Loucy (cell line): ENCODE data around the gene ADD2.

ENCODE experiments used
- H2AFZ ChIP-seq: fragments of 200-600 bp; sonication (generic); 2 replicates; pipeline ENCODE4 v1.6.0; 2016; ENCODE audit warnings: antibody characterized with exemption, mild to moderate bottlenecking, low read length, moderate library complexity
- H3F3A ChIP-seq: fragments of 200-600 bp; 2 replicates; pipeline ENCODE4 v1.6.0; 2016; ENCODE audit warnings: antibody characterized with exemption, low read depth, mild to moderate bottlenecking
- H3K27me3 ChIP-seq: fragments of 200-600 bp; sonication (generic); 2 replicates; pipeline ENCODE4 v1.6.1; 2014; ENCODE audit warnings: low read length, mild to moderate bottlenecking; ENCODE audit not compliant: insufficient read depth, poor library complexity, severe bottlenecking
- H3K36me3 ChIP-seq: fragments of 200-600 bp; sonication (generic); 2 replicates; pipeline ENCODE4 v1.6.1; 2016; ENCODE audit warnings: low read length; ENCODE audit not compliant: insufficient read depth
- H3K4me1 ChIP-seq: fragments of 200-600 bp; sonication (generic); 2 replicates; pipeline ENCODE4 v1.5.1; 2014; ENCODE audit warnings: low read length, mild to moderate bottlenecking; ENCODE audit not compliant: insufficient read depth, poor library complexity, severe bottlenecking
- H3K4me2 ChIP-seq: fragments of 200-600 bp; sonication (generic); 2 replicates; pipeline ENCODE4 v1.6.0; 2014; ENCODE audit warnings: antibody characterized with exemption, low read length, low read depth, mild to moderate bottlenecking; ENCODE audit not compliant: poor library complexity, severe bottlenecking
- H3K4me3 ChIP-seq: fragments of 200-600 bp; sonication (generic); 2 replicates; pipeline ENCODE4 v1.5.1; 2014; ENCODE audit warnings: low read length, mild to moderate bottlenecking, mixed read lengths; ENCODE audit not compliant: poor library complexity, severe bottlenecking
- H3K79me2 ChIP-seq: fragments of 200-600 bp; sonication (generic); 2 replicates; pipeline ENCODE4 v1.6.1; 2014; ENCODE audit warnings: low read length; ENCODE audit not compliant: insufficient read depth
- H3K9ac ChIP-seq: fragments of 200-600 bp; sonication (generic); 2 replicates; pipeline ENCODE4 v1.6.0; 2014; ENCODE audit warnings: mild to moderate bottlenecking, low read depth, low read length, moderate library complexity; ENCODE audit not compliant: poor library complexity, severe bottlenecking
- H3K9me2 ChIP-seq: fragments of 200-600 bp; sonication (generic); replicated peaks from 2 replicates; pipeline ENCODE4 v1.6.1; 2016; ENCODE audit warnings: low read depth, low read length, mixed read lengths
- H3K9me3 ChIP-seq: fragments of 200-600 bp; sonication (generic); 2 replicates; pipeline ENCODE4 v1.6.1; 2014; ENCODE audit warnings: mild to moderate bottlenecking, antibody characterized with exemption, low read length, low read depth; ENCODE audit not compliant: insufficient read depth
- H4K20me1 ChIP-seq: fragments of 200-600 bp; sonication (generic); 2 replicates; pipeline ENCODE4 v1.6.0; 2014; ENCODE audit warnings: antibody characterized with exemption, low read length, mild to moderate bottlenecking; ENCODE audit not compliant: insufficient read depth, poor library complexity, severe bottlenecking
- CTCF ChIP-seq: fragments of 200-600 bp; sonication (generic); conservative IDR thresholded peaks from 2 replicates; pipeline ENCODE4 v1.5.1; 2014; ENCODE audit warnings: mild to moderate bottlenecking, antibody characterized with exemption, low read length
- EZH2phosphoT487 ChIP-seq: fragments of 200-600 bp; IDR thresholded peaks from 2 replicates; pipeline ENCODE4 v1.6.1; 2018; ENCODE audit warnings: antibody characterized with exemption, mild to moderate bottlenecking, moderate library complexity, borderline replicate concordance

ADD2 gene

GRCh38 chr2:70686577-70687460 is 81.2 kb downstream of the ADD2 start:
- Histone ChIP-seq H2AFZ (peak overlapping the region; percentile 90), H3K4me3 (peak overlapping the region; percentile 52), H3K4me1 (peaks cover 38% of the 10 kb centered on the region), H3K36me3 (no peaks in the 10 kb centered on the region), H3K79me2 (no peaks in the 10 kb centered on the region), H3K4me2 (peak overlapping the region; percentile 73), H3K9me2 (no peaks in the 10 kb centered on the region), H3K9me3 (no peaks in the 10 kb centered on the region), H3F3A (no peaks in the 10 kb centered on the region), H3K27me3 (no peaks in the 10 kb centered on the region), H3K9ac (peak overlapping the region; percentile 60), H4K20me1 (no peaks in the 10 kb centered on the region)
- TF ChIP-seq EZH2phosphoT487: no peak
- TF ChIP-seq CTCF: peak; percentile 79

GRCh38 chr2:70685771-70686171 is 82.2 kb downstream of the ADD2 start:
- no peaks in the 10 kb centered on the region for H3F3A ChIP-seq
- H3K4me2 ChIP-seq: peak overlapping the region; percentile 73
- no peaks in the 10 kb centered on the region for H3K36me3 ChIP-seq
- H3K4me3 ChIP-seq: no peak overlapping the region
- H2AFZ ChIP-seq: peak overlapping the region; percentile 90; the same call in 1 of the 2 replicates
- no peaks in the 10 kb centered on the region for H3K27me3 ChIP-seq
- no peak for TF ChIP-seq EZH2phosphoT487
- no peak for TF ChIP-seq CTCF
- no peak overlapping the region for H3K9ac ChIP-seq
- peaks cover 38% of the 10 kb centered on the region for H3K4me1 ChIP-seq
- no peaks in the 10 kb centered on the region for H3K9me3 ChIP-seq
- H3K79me2 ChIP-seq: no peaks in the 10 kb centered on the region
- no peaks in the 10 kb centered on the region for H3K9me2 ChIP-seq
- H4K20me1 ChIP-seq: no peaks in the 10 kb centered on the region

GRCh38 chr2:70684846-70685622 is 83.0 kb downstream of the ADD2 start:
- Histone ChIP-seq H3K36me3 (no peaks in the 10 kb centered on the region), H3K27me3 (no peaks in the 10 kb centered on the region)

More at GRCh38 chr2:70684846-70685622, 83.0 kb downstream of the ADD2 start:
- H3K4me2 ChIP-seq: peak overlapping the region; percentile 73
- H2AFZ ChIP-seq: no peak overlapping the region
- no peaks in the 10 kb centered on the region for H3K9me3 ChIP-seq
- TF ChIP-seq CTCF (no peak), EZH2phosphoT487 (no peak)
- no peak overlapping the region for H3K4me3 ChIP-seq
- H3K79me2 ChIP-seq: no peaks in the 10 kb centered on the region
- H4K20me1 ChIP-seq: no peaks in the 10 kb centered on the region
- H3K4me1 ChIP-seq: peaks cover 38% of the 10 kb centered on the region
- no peak overlapping the region for H3K9ac ChIP-seq
- H3K9me2 ChIP-seq: no peaks in the 10 kb centered on the region
- no peaks in the 10 kb centered on the region for H3F3A ChIP-seq
